HL-60 (cell line): Measurements from ENCODE around the gene CACTIN.

Experiments
- CTCF ChIP-seq: IDR thresholded peaks from one replicate; pipeline ENCODE4 v1.5.1; 2011; ENCODE audit warnings: low read length, control low read depth, inconsistent platforms; ENCODE audit not compliant: insufficient read depth
- GABPA ChIP-seq: IDR thresholded peaks from 2 replicates; pipeline ENCODE4 v1.6.1; 2012; ENCODE audit warnings: low read depth
- POLR2AphosphoS5 ChIP-seq: IDR thresholded peaks from 2 replicates; pipeline ENCODE4 v1.6.1; 2012; ENCODE audit warnings: low read depth
- REST ChIP-seq: IDR thresholded peaks from 2 replicates; pipeline ENCODE4 v1.6.1; 2012; ENCODE audit warnings: low read depth; ENCODE audit not compliant: insufficient replicate concordance

GRCh38 chr19:3670796-3671679 is 44.4 kb upstream of the CACTIN start:
- TF ChIP-seq CTCF (no peak), GABPA (no peak), REST (no peak), POLR2AphosphoS5 (no peak)
